ENCODE results near the gene UBFD1.
"Not testable (repeated sequence)": the region's sequence is repeated elsewhere in the genome, so short reads cannot be mapped to it uniquely, and the experiment has no call there.

UBFD1 gene

GRCh38 chr16:23570992-23571632, 13.6 kb downstream of the UBFD1 start:
- no peak for DNase-seq
- no peaks in the 10 kb centered on the region for H3K9me3 Mint-ChIP-seq
- H3K4me1 Mint-ChIP-seq = no peaks in the 10 kb centered on the region
- CTCF ChIA-PET = interaction anchor here (1.2 kb wide), 1 partner anchor 13 kb away, joined by 6 read pairs; the partner anchor contains the start of gene UBFD1
- no peak overlapping the region for H3K27ac Mint-ChIP-seq
- H3K27me3 Mint-ChIP-seq = no peaks in the 10 kb centered on the region
- H3K36me3 Mint-ChIP-seq = peaks cover 29% of the 10 kb centered on the region
- H3K4me3 Mint-ChIP-seq = no peak overlapping the region

- no peak for DNase-seq
- no peak overlapping the region for H3K4me3 Mint-ChIP-seq
- CTCF ChIA-PET = interaction anchor here (1.2 kb wide), 1 partner anchor 14 kb away, joined by 6 read pairs; the partner anchor contains the start of gene UBFD1
- H3K27me3 Mint-ChIP-seq = no peaks in the 10 kb centered on the region
- peaks cover 27% of the 10 kb centered on the region for H3K36me3 Mint-ChIP-seq
- no peaks in the 10 kb centered on the region for H3K9me3 Mint-ChIP-seq
- H3K27ac Mint-ChIP-seq = no peak overlapping the region
- H3K4me1 Mint-ChIP-seq = no peaks in the 10 kb centered on the region
Measured at GRCh38 chr16:23571895-23572294, 14.4 kb downstream of the UBFD1 start.

- H3K27ac Mint-ChIP-seq = no peak overlapping the region
- CTCF ChIA-PET = no interaction called here
- H3K4me1 Mint-ChIP-seq = no peaks in the 10 kb centered on the region
- H3K4me3 Mint-ChIP-seq = no peak overlapping the region
- peaks cover 24% of the 10 kb centered on the region for H3K36me3 Mint-ChIP-seq
- no peaks in the 10 kb centered on the region for H3K27me3 Mint-ChIP-seq
- DNase-seq = no peak
- no peaks in the 10 kb centered on the region for H3K9me3 Mint-ChIP-seq
Measured at GRCh38 chr16:23572394-23572793, 14.9 kb downstream of the UBFD1 start.

GRCh38 chr16:23573817-23574216, 16.3 kb downstream of the UBFD1 start:
- no peak overlapping the region for H3K4me3 Mint-ChIP-seq
- CTCF ChIA-PET = no interaction called here
- no peaks in the 10 kb centered on the region for H3K27me3 Mint-ChIP-seq
- no peak for DNase-seq
- H3K36me3 Mint-ChIP-seq = peaks cover 21% of the 10 kb centered on the region
- H3K27ac Mint-ChIP-seq = no peak overlapping the region
- H3K4me1 Mint-ChIP-seq = no peaks in the 10 kb centered on the region
- no peaks in the 10 kb centered on the region for H3K9me3 Mint-ChIP-seq

- no peak overlapping the region for H3K27ac Mint-ChIP-seq
- no peak for DNase-seq
- H3K4me3 Mint-ChIP-seq = no peak overlapping the region
- no peaks in the 10 kb centered on the region for H3K27me3 Mint-ChIP-seq
- no peaks in the 10 kb centered on the region for H3K9me3 Mint-ChIP-seq
- no peaks in the 10 kb centered on the region for H3K4me1 Mint-ChIP-seq
- H3K36me3 Mint-ChIP-seq = peaks cover 27% of the 10 kb centered on the region
- CTCF ChIA-PET = interaction anchor here (1.0 to 1.6 kb wide), 2 partner anchors 18 to 21 kb away, joined by 3 read pairs; partner anchors contain the start of genes NDUFAB1 and UBFD1
Measured at GRCh38 chr16:23575834-23576233, 18.3 kb downstream of the UBFD1 start.

- CTCF ChIA-PET = no interaction called here
- DNase-seq = no peak
- no peaks in the 10 kb centered on the region for H3K4me1 Mint-ChIP-seq
- H3K36me3 Mint-ChIP-seq = peaks cover 21% of the 10 kb centered on the region
- no peak overlapping the region for H3K27ac Mint-ChIP-seq
- no peaks in the 10 kb centered on the region for H3K9me3 Mint-ChIP-seq
- H3K27me3 Mint-ChIP-seq = no peaks in the 10 kb centered on the region
- no peak overlapping the region for H3K4me3 Mint-ChIP-seq
Measured at GRCh38 chr16:23577493-23577892, 20.0 kb downstream of the UBFD1 start.

GRCh38 chr16:23578101-23578830, 20.7 kb downstream of the UBFD1 start:
- CTCF ChIA-PET = no interaction called here
- Mint-ChIP-seq H3K9me3 (no peaks in the 10 kb centered on the region), H3K4me3 (no peak overlapping the region), H3K4me1 (no peaks in the 10 kb centered on the region), H3K36me3 (peaks cover 21% of the 10 kb centered on the region), H3K27me3 (no peaks in the 10 kb centered on the region), H3K27ac (no peak overlapping the region)
- DNase-seq = no peak

- H3K4me3 Mint-ChIP-seq = no peak overlapping the region
- H3K4me1 Mint-ChIP-seq = no peaks in the 10 kb centered on the region
- H3K27ac Mint-ChIP-seq = no peak overlapping the region
- H3K9me3 Mint-ChIP-seq = no peaks in the 10 kb centered on the region
- no peaks in the 10 kb centered on the region for H3K27me3 Mint-ChIP-seq
- peaks cover 26% of the 10 kb centered on the region for H3K36me3 Mint-ChIP-seq
- no peak for DNase-seq
- CTCF ChIA-PET = no interaction called here
Measured at GRCh38 chr16:23579371-23579770, 21.8 kb downstream of the UBFD1 start.

- no peak for DNase-seq
- H3K9me3 Mint-ChIP-seq = no peaks in the 10 kb centered on the region
- H3K36me3 Mint-ChIP-seq = peaks cover 30% of the 10 kb centered on the region
- no peaks in the 10 kb centered on the region for H3K27me3 Mint-ChIP-seq
- CTCF ChIA-PET = no interaction called here
- H3K4me1 Mint-ChIP-seq = no peaks in the 10 kb centered on the region
- H3K4me3 Mint-ChIP-seq = no peak overlapping the region
- no peak overlapping the region for H3K27ac Mint-ChIP-seq
Measured at GRCh38 chr16:23580391-23580790, 22.9 kb downstream of the UBFD1 start.

GRCh38 chr16:23581764-23582163, 24.2 kb downstream of the UBFD1 start:
- Mint-ChIP-seq H3K9me3 (no peaks in the 10 kb centered on the region), H3K27ac (no peak overlapping the region), H3K4me3 (no peak overlapping the region), H3K4me1 (no peaks in the 10 kb centered on the region), H3K36me3 (peaks cover 32% of the 10 kb centered on the region), H3K27me3 (no peaks in the 10 kb centered on the region)
- no peak for DNase-seq
- CTCF ChIA-PET = interaction anchor here (0.6 kb wide), 1 partner anchor 106 kb away, joined by 3 read pairs; no protein-coding TSS in a partner anchor

GRCh38 chr16:23583271-23583670, 25.7 kb downstream of the UBFD1 start:
- H3K4me3 Mint-ChIP-seq, DNase-seq, H3K4me1 Mint-ChIP-seq, CTCF ChIA-PET, H3K9me3 Mint-ChIP-seq, H3K27ac Mint-ChIP-seq, H3K27me3 Mint-ChIP-seq: not testable (repeated sequence)
- H3K36me3 Mint-ChIP-seq = peaks cover 30% of the 10 kb centered on the region

GRCh38 chr16:23584186-23585076, 26.9 kb downstream of the UBFD1 start:
- CTCF ChIA-PET = no interaction called here

GRCh38 chr16:23587726-23588125, 30.2 kb downstream of the UBFD1 start:
- H3K36me3 Mint-ChIP-seq = peaks cover 39% of the 10 kb centered on the region
- CTCF ChIA-PET = interaction anchor here (1.2 kb wide), 1 partner anchor 9 kb away, joined by 6 read pairs; the partner anchor contains the start of gene NDUFAB1
- H3K27me3 Mint-ChIP-seq = no peaks in the 10 kb centered on the region
- peaks cover 3% of the 10 kb centered on the region for H3K4me1 Mint-ChIP-seq
- H3K9me3 Mint-ChIP-seq = no peaks in the 10 kb centered on the region
- no peak overlapping the region for H3K4me3 Mint-ChIP-seq
- H3K27ac Mint-ChIP-seq = no peak overlapping the region
- no peak for DNase-seq

More at GRCh38 chr16:23584186-23585076, 26.9 kb downstream of the UBFD1 start:
- Mint-ChIP-seq H3K4me3 (no peak overlapping the region), H3K36me3 (peaks cover 33% of the 10 kb centered on the region), H3K27ac (peak overlapping the region; percentile 39), H3K4me1 (no peaks in the 10 kb centered on the region), H3K27me3 (no peaks in the 10 kb centered on the region), H3K9me3 (no peaks in the 10 kb centered on the region)
- DNase-seq = no peak

GRCh38 chr16:23590181-23590580, 32.7 kb downstream of the UBFD1 start:
- H3K27ac Mint-ChIP-seq = no peak overlapping the region
- peaks cover 16% of the 10 kb centered on the region for H3K4me1 Mint-ChIP-seq
- DNase-seq = no peak
- no peaks in the 10 kb centered on the region for H3K9me3 Mint-ChIP-seq
- peaks cover 34% of the 10 kb centered on the region for H3K36me3 Mint-ChIP-seq
- H3K27me3 Mint-ChIP-seq = no peaks in the 10 kb centered on the region
- no peak overlapping the region for H3K4me3 Mint-ChIP-seq
- CTCF ChIA-PET = no interaction called here
